Kasumi-1 (cell line): ENCODE measurements around the gene ETS2.

Experiments
- DNase-seq, 2 experiments: peaks; one replicate each; lab custom pipeline; 2025; lab: John Stamatoyannopoulos, UW

Gene ETS2

DNA sequence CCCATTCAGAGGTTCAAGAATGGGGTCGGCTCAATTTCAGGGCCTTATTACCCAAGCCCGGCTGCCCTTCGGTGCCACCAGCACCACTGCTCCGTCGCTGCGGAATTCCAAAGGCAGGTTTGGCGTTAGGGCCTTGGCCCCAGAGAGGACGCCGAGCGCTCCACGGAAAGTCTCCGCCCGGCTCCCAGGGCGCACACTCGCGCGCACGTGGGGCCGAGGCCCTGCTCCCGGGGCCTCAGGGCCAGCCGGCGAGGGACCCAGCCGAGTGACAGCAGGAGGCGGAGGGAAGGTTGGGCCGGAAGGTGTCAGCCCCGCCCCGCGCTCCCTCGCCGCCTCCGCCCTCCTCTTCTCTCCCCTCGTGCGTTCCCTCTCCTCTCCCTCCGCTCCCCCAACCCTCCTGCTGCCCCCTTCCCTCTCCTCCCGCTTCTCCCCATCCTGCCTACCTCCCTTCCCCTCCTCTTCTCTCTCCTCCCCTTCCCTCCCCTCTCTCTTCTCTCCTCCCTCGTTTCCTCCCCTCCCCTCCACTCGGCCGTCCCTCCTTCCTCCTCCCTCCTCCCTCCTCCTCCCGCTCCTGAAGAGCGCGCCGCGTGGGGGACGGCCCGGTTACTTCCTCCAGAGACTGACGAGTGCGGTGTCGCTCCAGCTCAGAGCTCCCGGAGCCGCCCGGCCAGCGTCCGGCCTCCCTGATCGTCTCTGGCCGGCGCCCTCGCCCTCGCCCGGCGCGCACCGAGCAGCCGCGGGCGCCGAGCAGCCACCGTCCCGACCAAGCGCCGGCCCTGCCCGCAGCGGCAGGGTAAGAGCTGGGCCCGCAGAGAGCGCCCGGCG, at the start of gene ETS2:
ETS2 (plus strand) TSS at position 602 of the 825 bp plus-strand sequence. CDS start 4,106 bp downstream, outside the sequence.
- DNase-seq: peak; percentile 91 to 95

- DNase-seq: no peak
Observed at GRCh38 chr21:38756746-38757145, 49.0 kb upstream of the ETS2 start.

DNA sequence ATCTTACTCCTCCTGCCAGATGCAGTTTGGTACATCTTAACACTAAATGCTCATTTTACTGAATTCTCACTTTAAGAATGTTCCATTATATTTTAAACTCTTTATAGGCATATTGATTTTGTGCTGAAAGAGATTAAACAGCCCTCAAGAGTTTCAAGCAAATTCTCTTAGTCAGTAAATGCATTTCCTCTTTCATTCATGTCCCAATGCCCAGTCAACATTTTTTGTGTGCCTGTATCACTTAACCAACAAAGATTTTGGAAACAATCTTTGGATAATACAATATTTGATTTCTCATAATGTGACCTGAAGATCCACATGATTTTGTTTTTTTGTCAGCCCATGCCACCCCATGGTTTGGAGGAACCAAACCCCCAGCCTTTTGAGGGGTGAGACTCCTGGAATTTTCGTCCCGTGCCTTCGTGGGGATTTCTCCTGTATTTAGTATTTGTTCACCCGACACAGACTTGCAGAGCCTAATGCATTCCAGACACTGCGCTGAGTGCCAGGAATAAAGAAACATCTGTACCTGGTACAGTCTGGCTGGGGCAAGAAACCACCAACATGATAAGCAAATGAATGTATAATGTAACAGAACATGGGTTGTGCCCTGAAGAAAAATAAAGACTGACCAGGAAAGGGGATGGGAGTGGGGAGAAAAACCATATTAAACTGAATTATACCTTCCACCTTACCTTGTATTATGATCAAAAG, 47.1 kb upstream of the ETS2 start:
- no peak for DNase-seq

GRCh38 chr21:38759413-38759812, 46.3 kb upstream of the ETS2 start:
- DNase-seq: no peak

GRCh38 chr21:38760017-38760761, 45.5 kb upstream of the ETS2 start:
- no peak for DNase-seq

- no peak for DNase-seq
Observed at GRCh38 chr21:38760762-38761155, 45.0 kb upstream of the ETS2 start.

DNA sequence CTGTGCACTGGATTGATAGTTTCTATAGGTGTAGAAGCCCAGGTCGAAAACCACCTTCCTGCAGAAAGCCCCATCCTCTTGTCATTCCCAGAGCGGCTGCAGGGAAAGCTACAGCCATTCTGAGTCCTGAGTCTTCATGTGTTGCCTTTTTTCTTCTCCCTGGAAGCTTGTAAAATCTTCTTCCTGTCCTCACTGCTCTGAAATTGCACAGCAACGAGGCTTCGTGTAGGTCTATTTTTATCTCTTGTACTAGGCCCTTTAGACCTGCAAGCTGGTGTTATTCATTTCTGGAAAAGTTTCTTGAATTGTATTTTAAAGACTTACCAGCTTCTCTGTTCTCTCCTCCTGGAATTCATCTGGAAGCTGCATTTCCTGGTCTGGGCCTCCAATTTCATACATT, 44.2 kb upstream of the ETS2 start:
- peak; percentile 15 to 21 for DNase-seq

GRCh38 chr21:38765056-38765455, 40.7 kb upstream of the ETS2 start:
- no peak for DNase-seq

DNA sequence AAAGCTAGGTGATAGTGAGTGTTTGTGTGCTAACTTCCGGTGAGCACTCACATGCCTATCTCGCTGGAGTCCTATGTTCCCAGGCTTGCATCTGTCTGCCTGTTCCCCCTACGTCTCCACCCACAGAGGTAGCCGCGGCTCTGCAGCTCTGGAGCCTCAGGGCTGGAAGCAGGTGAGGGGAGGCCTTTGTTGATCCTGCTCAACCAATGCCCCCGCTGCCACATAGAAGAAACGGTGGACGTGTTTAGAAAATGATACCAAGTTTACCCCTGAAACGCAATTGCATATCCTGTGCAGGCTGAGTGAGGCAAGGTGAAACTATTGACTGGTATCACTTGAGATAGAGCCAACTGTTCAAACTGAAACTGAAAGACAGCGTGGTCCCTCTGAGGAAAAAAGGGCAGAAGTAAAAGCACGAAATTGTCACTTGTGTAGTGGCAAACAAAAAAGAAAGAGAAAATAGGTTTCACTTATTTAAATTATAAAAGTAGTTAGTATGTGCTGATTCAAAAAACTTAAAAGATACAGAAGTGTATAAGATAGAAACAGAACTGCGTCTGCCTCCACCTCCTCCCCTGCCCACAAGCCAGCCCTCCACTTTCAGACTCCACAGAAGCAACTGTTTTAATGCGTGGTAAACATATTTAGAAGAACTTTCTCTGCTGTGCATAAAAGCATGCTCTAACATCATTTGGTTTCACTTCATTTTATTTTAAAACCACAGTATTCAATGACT, 38.6 kb upstream of the ETS2 start:
- DNase-seq: no peak

GRCh38 chr21:38768471-38769063, 37.2 kb upstream of the ETS2 start:
- no peak for DNase-seq

GRCh38 chr21:38769191-38769780, 36.4 kb upstream of the ETS2 start:
- no peak for DNase-seq

DNA sequence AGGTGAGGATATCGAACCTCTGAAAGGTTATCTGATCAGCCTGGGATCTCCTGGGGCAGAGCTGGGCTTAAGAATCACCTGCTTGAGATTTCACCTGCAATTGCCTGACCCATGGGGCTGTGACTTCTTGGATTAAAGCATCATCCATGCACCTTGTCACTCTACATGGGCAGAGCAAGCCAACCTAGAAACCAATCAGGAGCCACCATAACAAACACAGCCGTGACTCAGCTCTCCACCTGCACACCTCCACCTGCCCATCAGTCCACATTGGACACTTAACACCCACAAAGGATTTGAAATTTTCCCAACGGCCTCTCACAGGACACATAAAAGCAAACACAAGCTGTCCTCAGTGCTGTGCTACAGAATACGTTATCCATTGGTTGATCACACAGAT, 35.1 kb upstream of the ETS2 start:
- DNase-seq: no peak

GRCh38 chr21:38771536-38771935, 34.2 kb upstream of the ETS2 start:
- no peak for DNase-seq

- DNase-seq: no peak
Observed at GRCh38 chr21:38772646-38773045, 33.1 kb upstream of the ETS2 start.

- no peak for DNase-seq
Observed at GRCh38 chr21:38773099-38774061, 32.3 kb upstream of the ETS2 start.

- no peak for DNase-seq
Observed at GRCh38 chr21:38774152-38774551, 31.6 kb upstream of the ETS2 start.

DNA sequence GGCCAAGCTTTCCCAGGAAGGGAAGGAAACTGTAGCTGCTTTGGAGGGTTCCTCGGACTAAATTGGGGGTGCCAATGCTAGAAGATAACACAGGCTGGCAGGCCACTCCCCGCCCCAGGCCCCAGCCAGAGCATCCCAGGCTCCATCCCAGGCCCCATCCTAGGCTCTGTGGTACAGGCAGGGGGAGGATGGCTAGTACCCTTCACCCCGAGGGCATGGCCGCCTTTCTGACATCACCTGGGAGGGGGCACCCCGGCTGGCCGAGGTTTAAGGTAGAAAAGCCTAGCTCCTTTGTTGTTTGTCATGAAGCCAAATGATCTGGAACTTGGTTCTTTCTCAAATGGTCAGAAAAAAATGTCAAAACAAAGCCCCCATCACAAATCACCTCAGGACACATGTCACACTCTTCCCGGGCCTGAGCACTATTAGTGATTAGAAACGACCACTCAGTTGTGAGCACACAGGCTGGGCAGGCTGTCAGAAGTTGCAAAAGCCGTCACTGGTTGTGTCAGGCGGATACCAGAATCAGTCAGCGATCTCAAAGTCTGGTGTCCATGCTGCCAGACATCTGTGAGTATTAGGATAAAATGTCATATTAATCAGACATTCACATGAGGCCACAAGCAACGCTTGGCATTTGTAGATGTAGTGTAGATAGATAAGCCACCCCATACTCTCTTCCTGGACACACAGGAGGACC, 31.0 kb upstream of the ETS2 start:
- DNase-seq: no peak

DNA sequence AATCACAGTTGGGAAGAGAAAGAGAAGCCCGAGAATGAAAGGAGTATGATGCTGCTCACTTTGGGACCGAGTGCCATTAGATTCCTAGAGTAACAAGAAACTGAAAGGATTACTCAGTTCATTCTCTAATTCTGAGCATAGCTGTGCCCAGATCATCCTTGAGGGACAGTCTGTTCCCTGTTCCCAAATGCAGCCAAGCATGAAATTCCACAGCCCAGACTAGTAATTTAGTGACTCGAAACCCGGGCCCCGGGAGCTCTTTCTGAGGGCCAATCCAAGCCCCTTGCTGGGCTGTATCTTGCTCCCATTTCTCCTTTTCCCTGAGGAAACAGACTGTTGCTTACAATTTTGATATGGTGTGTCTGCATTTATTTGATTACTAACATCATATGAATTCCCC, 30.0 kb upstream of the ETS2 start:
- DNase-seq: no peak

- DNase-seq: no peak
Observed at GRCh38 chr21:38777015-38777414, 28.7 kb upstream of the ETS2 start.
